ENCODE results near the gene TBXT. TPM values are rescaled to one million over a fixed set of nuclear protein-coding genes. Genes with fewer than 3 reads are reported as not detected.
"Not testable (repeated sequence)": the region's sequence is repeated elsewhere in the genome, so short reads cannot be mapped to it uniquely, and the experiment has no call there.

Gene TBXT
- total RNA-seq, 4 donors from 2014 or later = 0.17 TPM; not detected in 3

DNA sequence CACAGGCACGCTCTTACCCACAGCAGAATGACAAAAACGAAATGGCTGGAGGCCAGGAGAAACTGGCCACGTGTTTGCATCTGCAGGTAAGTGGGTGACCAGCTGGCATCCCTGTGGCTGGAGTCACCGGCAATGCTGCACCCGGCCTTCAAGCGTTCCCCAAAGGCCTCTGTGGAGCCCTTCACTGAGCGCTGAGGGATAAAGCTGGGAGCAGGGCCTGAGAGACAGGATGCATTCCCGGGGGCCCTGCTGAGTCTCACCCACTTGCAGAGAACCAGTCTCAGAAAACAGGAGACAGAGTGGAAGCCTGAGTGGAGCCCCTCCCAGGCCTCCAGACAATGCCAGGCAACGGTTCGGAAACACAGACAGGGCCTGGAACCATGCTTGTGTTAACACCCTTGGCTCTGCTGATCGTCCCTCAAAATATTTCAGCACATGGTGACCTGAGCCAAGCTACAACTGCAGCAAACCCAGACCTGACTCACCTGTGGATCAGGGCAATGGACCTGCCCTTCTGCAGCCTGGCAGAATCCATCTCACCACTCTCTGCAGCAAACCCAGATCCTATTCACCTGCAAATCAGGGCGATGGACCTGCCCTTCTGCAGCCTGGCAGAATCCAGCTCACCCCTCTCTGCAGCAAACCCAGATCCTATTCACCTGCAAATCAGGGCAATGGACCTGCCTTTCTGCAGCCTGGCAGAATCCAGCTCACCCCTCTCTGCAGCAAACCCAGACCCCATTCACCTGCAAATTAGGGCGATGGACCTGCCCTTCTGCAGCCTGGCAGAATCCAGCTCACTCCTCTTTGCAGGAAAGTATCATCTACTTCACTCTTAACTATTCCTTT is 39.8 kb downstream of the TBXT start:
- WGBS = 64% methylated on average over 8 of the region's 13 CpGs
- no peak for DNase-seq (ENCODE audit: extremely low spot score)
- H3K4me3 ChIP-seq = no peak overlapping the region
- H3K36me3 ChIP-seq = no peaks in the 10 kb centered on the region
- no peaks in the 10 kb centered on the region for H3K4me1 ChIP-seq
- no peaks in the 10 kb centered on the region for H3K27me3 ChIP-seq
- intact Hi-C loops (cut with DNase I) = no loop called here
- H3K9me3 ChIP-seq = peaks cover 0 to 8% (median 0%) of the 10 kb centered on the region in 4 donors
- TF ChIP-seq EP300 (IDR thresholded peaks at IDR 0.05) (no peak), POLR2A (IDR thresholded peaks at IDR 0.05; ENCODE audit: low read depth) (no peak), POLR2AphosphoS5 (IDR thresholded peaks at IDR 0.05) (no peak)
- TF ChIP-seq, protein P1, sequence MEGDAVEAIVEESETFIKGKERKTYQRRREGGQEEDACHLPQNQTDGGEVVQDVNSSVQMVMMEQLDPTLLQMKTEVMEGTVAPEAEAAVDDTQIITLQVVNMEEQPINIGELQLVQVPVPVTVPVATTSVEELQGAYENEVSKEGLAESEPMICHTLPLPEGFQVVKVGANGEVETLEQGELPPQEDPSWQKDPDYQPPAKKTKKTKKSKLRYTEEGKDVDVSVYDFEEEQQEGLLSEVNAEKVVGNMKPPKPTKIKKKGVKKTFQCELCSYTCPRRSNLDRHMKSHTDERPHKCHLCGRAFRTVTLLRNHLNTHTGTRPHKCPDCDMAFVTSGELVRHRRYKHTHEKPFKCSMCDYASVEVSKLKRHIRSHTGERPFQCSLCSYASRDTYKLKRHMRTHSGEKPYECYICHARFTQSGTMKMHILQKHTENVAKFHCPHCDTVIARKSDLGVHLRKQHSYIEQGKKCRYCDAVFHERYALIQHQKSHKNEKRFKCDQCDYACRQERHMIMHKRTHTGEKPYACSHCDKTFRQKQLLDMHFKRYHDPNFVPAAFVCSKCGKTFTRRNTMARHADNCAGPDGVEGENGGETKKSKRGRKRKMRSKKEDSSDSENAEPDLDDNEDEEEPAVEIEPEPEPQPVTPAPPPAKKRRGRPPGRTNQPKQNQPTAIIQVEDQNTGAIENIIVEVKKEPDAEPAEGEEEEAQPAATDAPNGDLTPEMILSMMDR (IDR thresholded peaks at IDR 0.05) = no peak
- H3K27ac ChIP-seq (replicated peaks in 1 of 4) = no peak overlapping the region

DNA sequence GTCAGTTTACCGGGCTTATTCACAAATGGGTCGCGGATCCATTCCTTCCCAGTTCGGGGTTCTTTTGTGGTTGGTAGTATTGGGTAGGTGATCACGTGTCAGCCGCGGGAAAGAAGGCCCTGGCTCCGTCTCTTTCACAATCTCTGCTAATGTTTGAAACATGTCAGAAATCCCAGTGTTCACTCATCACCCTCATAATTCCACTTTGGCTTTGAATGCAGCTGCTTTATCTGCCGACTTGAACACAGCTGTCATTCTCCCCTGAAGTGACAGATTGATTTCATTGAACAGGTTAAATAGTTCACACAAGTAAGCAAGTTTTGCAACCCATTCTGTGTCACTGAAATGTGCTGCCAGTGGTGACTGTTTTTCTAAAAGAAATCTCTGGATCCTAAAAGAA is 44.5 kb downstream of the TBXT start:
- H3K36me3 ChIP-seq; H3K4me3 ChIP-seq; H3K27me3 ChIP-seq; H3K27ac ChIP-seq (replicated peaks in 1 of 4); DNase-seq (ENCODE audit: extremely low spot score); H3K4me1 ChIP-seq; intact Hi-C loops (cut with DNase I); H3K9me3 ChIP-seq: not testable (repeated sequence)
- 72% methylated on average over 9 of the region's 9 CpGs for whole genome bisulfite sequencing

DNA sequence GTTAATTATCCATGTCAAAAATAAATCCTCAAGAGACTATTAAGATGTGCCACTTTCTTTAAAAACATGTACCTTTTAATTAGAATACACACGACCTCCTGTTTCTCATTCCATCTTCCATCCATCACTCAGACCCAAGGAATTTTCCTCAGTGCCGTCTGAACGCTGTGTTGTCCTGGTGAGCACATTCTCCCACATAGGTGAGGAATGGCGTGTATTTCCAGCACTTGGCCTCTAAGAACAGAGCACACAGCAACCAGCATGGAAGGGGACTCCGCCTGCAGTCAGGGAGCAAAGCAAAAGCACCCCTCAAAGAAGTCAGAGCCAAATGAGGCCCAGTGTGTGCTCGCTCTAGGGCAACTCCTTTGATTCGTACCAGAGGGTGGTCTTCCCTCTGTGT is 45.9 kb downstream of the TBXT start:
- intact Hi-C loops (cut with DNase I) = no loop called here
- TF ChIP-seq, protein P1 (IDR thresholded peaks at IDR 0.05) = no peak
- no peak for TF ChIP-seq EP300 (IDR thresholded peaks at IDR 0.05)
- no peak for TF ChIP-seq POLR2AphosphoS5 (IDR thresholded peaks at IDR 0.05)
- TF ChIP-seq POLR2A (IDR thresholded peaks at IDR 0.05; ENCODE audit: low read depth) = no peak
- H3K27me3 ChIP-seq = no peaks in the 10 kb centered on the region
- 65% methylated on average over 7 of the region's 7 CpGs for WGBS
- H3K4me3 ChIP-seq = no peak overlapping the region
- H3K36me3 ChIP-seq = no peaks in the 10 kb centered on the region
- no peaks in the 10 kb centered on the region for H3K4me1 ChIP-seq
- H3K9me3 ChIP-seq = no peaks in the 10 kb centered on the region
- no peak for DNase-seq (ENCODE audit: extremely low spot score)
- no peak overlapping the region for H3K27ac ChIP-seq (replicated peaks in 1 of 4)

DNA sequence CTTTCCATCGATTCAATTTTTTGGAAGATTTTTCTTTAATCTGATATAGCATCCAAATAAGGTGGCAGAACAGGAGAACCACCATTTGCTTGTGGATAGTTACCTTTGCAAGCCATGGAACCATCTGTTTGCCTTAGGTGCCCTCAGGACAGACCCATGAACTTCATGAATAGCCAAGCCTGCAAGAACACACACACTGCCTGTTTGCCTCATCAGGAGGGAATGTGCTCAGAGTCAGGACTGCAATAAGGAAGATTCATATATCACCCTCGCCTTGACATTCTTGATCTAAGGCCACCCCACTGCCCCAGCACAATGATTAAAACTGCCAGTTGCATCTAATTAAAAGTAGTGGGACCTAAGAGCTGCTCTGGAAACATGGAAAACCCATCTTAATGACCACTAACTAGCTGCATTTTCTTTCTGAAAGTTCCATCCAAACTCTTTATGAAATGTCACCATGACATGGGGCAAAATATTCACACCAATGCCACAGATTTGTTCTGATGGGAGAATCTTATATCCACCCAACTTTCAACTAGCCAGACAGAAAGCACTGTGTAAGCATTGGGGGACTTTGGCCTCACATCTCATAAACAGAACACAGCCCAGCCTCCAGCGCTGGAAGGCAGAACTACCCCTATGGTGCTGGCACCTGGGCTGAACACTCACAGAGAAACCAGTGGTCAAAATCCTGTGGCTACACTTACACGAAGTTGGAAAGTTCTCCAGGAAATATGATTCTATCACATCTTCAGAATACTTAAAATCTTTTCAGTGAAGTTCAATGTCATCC is 48.3 kb downstream of the TBXT start:
- 85% methylated on average over 4 of the region's 4 CpGs for WGBS
- intact Hi-C loops (cut with DNase I) = no loop called here

DNA sequence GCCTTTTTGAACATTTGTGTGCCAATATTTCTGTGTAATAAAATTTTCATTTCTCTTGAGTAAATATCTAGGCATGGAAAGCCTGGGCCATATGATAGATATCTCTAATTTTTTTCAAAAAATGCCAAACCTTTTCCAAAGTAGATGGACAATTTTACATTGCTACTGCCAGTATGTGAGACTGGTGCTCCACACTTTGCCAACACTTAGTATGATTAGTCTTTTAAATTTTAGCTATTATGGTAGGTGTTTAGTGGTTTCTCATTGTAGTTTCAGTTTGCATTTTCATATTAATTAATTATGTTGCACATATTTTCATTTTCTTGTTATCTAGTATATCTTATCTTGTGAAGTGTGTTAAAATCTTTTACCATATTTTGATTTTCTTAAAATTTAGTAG is 52.0 kb downstream of the TBXT start:
- no peak for DNase-seq (ENCODE audit: extremely low spot score)
- no peak overlapping the region for H3K4me3 ChIP-seq
- intact Hi-C loops (cut with DNase I) = no loop called here
- H3K4me1 ChIP-seq = peaks cover 0 to 10% (median 2%) of the 10 kb centered on the region in 4 donors
- H3K27me3 ChIP-seq = no peaks in the 10 kb centered on the region
- H3K27ac ChIP-seq (replicated peaks in 1 of 4) = no peak overlapping the region
- no peaks in the 10 kb centered on the region for H3K36me3 ChIP-seq
- H3K9me3 ChIP-seq = no peaks in the 10 kb centered on the region
- TF ChIP-seq POLR2AphosphoS5 (IDR thresholded peaks at IDR 0.05) (no peak), POLR2A (IDR thresholded peaks at IDR 0.05; ENCODE audit: low read depth) (no peak), EP300 (IDR thresholded peaks at IDR 0.05) (no peak)
- TF ChIP-seq, protein P1 (IDR thresholded peaks at IDR 0.05) = no peak

More for the DNA sequence above, 48.3 kb downstream of the TBXT start:
- H3K9me3 ChIP-seq = no peaks in the 10 kb centered on the region
- H3K36me3 ChIP-seq = no peaks in the 10 kb centered on the region
- H3K27ac ChIP-seq (replicated peaks in 1 of 4) = no peak overlapping the region
- DNase-seq (ENCODE audit: extremely low spot score) = no peak
- TF ChIP-seq, protein P1 (IDR thresholded peaks at IDR 0.05) = no peak
- TF ChIP-seq POLR2AphosphoS5 (IDR thresholded peaks at IDR 0.05) (no peak), POLR2A (IDR thresholded peaks at IDR 0.05; ENCODE audit: low read depth) (no peak), EP300 (IDR thresholded peaks at IDR 0.05) (no peak)
- no peak overlapping the region for H3K4me3 ChIP-seq
- no peaks in the 10 kb centered on the region for H3K27me3 ChIP-seq
- no peaks in the 10 kb centered on the region for H3K4me1 ChIP-seq
